GM18870 (cell line): Measurements from ENCODE around the gene RETN.

Source experiments
- ATAC-seq: cut with Tn5 transposase; IDR thresholded peaks from one replicate; pipeline ENCODE4 v1.9.1; 2021; ENCODE audit warnings: moderate library complexity; ENCODE audit not compliant: unreplicated experiment

RETN gene

GRCh38 chr19:7681340-7682174, 12.7 kb downstream of the RETN start:
- ATAC-seq: no peak

DNA sequence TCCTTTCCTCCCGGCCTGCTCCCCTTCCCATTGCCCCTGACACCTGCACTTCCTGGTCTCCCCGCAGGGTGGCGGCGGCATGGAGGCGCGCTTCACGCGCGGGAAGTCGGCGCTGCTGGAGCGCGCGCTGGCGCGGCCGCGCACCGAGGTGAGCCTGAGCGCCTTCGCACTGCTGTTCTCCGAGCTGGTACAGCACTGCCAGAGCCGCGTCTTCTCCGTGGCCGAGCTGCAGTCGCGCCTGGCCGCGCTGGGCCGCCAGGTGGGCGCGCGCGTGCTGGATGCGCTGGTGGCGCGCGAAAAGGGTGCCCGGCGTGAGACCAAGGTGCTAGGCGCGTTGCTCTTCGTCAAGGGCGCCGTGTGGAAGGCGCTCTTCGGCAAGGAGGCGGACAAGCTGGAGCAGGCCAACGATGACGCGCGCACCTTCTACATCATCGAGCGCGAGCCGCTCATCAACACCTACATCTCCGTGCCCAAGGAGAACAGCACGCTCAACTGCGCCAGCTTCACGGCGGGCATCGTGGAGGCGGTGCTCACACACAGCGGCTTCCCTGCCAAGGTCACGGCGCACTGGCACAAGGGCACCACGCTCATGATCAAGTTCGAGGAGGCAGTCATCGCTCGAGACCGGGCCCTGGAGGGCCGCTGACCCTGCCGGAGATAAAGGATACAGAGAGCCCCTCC, 13.5 kb downstream of the RETN start:
- no peak for ATAC-seq

- no peak for ATAC-seq
Measured at GRCh38 chr19:7685546-7686445, 16.9 kb downstream of the RETN start.

- no peak for ATAC-seq
Measured at GRCh38 chr19:7687177-7687576, 18.3 kb downstream of the RETN start.

- no peak for ATAC-seq
Measured at GRCh38 chr19:7689165-7689564, 20.3 kb downstream of the RETN start.

DNA sequence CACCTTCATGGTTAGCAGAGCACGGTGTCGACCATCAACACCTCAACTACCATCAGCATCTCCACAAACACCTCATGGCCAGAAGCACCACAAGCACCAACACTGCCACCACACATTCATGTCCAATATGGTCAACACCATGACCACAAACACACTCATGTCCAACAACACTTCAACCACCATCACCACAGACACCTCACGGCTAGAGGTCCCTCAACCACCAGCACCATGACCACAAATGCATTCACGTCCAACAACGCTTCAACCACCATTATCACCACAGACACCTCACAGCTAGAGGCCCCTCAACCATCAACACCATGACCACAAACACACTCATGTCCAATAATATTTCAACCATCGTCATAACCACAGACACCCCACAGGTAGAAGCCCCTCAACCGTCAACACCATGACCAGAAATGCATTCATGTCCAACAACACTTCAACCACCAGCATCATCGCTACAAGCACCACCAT, 22.0 kb downstream of the RETN start:
- ATAC-seq: no peak

DNA sequence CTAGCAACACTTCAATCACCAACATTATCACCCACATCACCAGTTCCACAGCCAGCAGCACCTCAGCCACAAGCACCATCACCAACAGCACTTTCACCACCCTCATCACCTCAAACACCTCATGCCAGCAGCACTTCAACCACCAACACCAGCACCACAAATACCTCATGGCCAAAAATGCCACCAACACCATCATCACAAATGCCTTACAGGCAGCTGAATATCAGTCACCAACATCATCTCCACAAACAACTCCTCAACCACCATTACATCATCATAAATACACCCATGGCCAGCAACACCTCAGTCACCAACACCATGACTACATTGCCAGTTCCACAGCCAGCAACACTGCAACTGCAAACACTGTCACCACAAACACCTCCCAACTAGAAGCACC, 22.6 kb downstream of the RETN start:
- no peak for ATAC-seq

GRCh38 chr19:7692417-7693088, 23.7 kb downstream of the RETN start:
- ATAC-seq: no peak

- no peak for ATAC-seq
Measured at GRCh38 chr19:7694499-7694898, 25.6 kb downstream of the RETN start.

DNA sequence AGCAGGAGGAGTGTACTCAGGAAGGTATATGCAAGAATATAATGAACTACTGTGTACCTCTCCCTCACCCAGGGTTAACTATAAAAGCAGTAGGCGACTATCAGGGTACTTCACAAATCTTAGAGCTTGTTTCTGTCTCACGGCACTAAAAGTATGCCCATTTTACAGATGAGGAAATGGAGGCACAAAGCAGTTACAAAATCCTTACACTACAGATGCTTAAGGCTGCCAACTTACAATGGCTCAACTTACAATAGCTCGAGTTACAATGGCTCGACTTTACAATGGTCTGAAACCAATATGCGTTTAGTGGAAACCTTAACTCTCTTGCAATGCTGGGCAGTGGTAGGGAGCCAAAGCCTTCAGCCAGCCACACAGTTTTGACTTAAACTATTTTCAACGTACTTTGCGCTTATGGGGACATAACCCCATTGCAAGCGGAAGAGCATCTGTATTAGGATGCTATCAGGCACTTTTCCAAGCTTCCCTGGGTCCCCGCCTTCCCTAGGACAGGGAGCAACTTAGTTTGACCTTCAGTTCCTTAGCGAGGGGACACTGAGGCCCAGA, 29.0 kb downstream of the RETN start:
- ATAC-seq: no peak

- ATAC-seq: no peak
Measured at GRCh38 chr19:7698583-7698982, 29.7 kb downstream of the RETN start.

- no peak for ATAC-seq
Measured at GRCh38 chr19:7699003-7699402, 30.2 kb downstream of the RETN start.

GRCh38 chr19:7699417-7700401, 30.9 kb downstream of the RETN start:
- ATAC-seq: no peak

DNA sequence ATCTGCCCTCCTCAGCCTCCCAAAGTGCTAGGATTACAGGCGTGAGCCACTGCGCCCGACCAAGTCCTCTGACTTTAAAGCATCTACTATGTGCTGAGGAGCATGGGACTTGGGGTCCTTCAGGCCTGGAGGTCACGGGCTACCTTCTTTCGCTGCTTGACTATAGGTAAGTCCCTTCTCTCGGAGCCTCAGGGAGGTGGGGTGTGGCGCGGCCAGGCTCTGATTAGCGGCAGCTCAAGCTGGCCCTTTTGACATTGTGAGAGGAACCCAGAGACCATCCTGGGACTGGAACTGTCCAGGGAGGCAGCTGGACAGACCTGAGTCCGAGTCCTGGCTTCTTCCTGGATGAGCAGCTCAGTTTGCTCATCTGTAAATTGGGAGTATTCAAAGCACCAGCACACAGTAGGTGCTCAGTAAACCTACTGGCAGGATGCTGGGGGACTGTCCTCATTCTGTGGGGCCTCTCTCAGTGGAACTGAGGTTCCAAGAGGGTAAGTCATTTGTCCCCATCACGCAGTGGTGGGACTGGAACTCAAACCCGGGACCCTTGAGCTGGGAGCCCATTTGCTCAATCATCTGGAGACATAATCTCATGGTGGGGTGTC, 32.3 kb downstream of the RETN start:
- no peak for ATAC-seq

DNA sequence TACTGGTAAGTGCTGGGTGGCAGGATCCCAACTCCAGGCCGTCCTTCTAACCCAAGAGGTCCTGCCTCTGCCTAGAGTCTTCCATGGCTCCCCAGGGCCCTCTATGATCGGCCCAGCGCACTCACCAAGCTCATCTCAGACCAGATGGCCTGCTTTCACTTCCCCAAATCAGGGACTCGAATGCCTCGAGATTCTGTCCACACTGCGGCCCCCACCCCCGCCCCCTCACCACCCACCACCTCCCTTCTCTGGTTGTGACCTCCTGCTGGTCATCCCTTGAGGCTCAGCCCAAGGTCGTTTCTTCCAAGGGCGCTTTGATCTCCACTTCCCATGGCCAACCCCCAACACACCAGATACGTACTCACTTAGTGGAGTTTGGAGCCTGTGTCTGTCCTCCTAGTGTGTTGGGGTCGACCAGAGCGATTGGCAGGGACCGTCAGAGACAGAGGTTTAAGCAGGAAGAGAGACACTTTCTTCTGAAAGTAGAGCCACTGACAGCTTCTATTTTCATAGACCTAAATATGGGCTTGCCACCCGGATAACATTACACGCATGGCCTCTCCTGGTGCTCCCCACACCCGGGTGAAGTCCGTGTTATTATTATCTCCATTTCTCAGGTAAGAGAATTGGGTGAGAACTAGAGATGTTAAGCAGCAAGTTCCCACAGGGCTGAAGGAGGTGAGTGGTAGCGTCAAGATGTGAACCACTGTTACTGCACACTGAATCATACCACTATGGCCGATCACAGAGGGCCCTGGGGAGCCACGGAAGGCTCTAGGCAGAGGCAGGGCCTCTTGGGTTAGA, 33.0 kb downstream of the RETN start, which contains the start of gene FCER2:
Gene FCER2, minus strand, starts transcription at position 478 of the 804 bp plus-strand sequence. CDS start 2,371 bp downstream, outside the sequence.
- peak; percentile 39 for ATAC-seq

- ATAC-seq: no peak
Measured at GRCh38 chr19:7703332-7703731, 34.5 kb downstream of the RETN start.

GRCh38 chr19:7704280-7705060, 35.6 kb downstream of the RETN start:
- no peak for ATAC-seq
